PC-3 (cell line): ENCODE measurements around the gene CHRNA7. TPM values are rescaled to one million over a fixed set of nuclear protein-coding genes. Genes with fewer than 3 reads are reported as not detected.

Source experiments
- ATAC-seq: fragments of 200-7000 bp; cut with Tn5 transposase; 2 replicates; pipeline ENCODE4 v1.9.1; 2020; ENCODE audit warnings: mild to moderate bottlenecking, moderate library complexity
- BruUV-seq: library from RNA; stranded (reverse); fragments of 400-500 nt; replicated peaks from 2 replicates; lab custom pipeline; 2021; lab: Mats Ljungman, UMichigan
- CTCF ChIA-PET: fragments of 300-600 bp; sonication (Branson Sonifier 250); formaldehyde crosslinking; loops from one replicate; lab custom pipeline; 2022; ENCODE audit warnings: antibody characterized with exemption; lab: Charles Lee
- POLR2A ChIA-PET: fragments of 300-600 bp; sonication (Branson Sonifier 250); formaldehyde crosslinking; loops from one replicate; lab custom pipeline; 2022; ENCODE audit warnings: antibody characterized with exemption; ENCODE audit not compliant: unreplicated experiment; lab: Charles Lee
- DNase-seq: peaks from one replicate; pipeline ENCODE4 v3.0.0-alpha.2; 2015
- H2AFZ ChIP-seq: fragments of 300-600 bp; sonication (generic); 2 replicates; pipeline ENCODE4 v1.6.0; 2016; ENCODE audit warnings: antibody characterized with exemption, low read length
- H3F3A ChIP-seq: fragments of 300-600 bp; sonication (generic); one replicate; pipeline ENCODE4 v1.6.0; 2017; ENCODE audit warnings: antibody characterized with exemption, low read length, control low read depth, mild to moderate bottlenecking; ENCODE audit not compliant: unreplicated experiment
- H3K27ac ChIP-seq: fragments of 300-600 bp; sonication (generic); 2 replicates; pipeline ENCODE4 v1.5.1; 2016; ENCODE audit warnings: mild to moderate bottlenecking, low read length
- H3K27me3 ChIP-seq: fragments of 300-600 bp; sonication (generic); 2 replicates; pipeline ENCODE4 v1.6.1; 2016; ENCODE audit warnings: low read length, mixed read lengths
- H3K36me3 ChIP-seq: fragments of 300-600 bp; sonication (generic); 2 replicates; pipeline ENCODE4 v1.6.1; 2016; ENCODE audit warnings: low read depth, mixed run types, low read length, mixed read lengths
- H3K4me1 ChIP-seq: fragments of 300-600 bp; sonication (generic); 2 replicates; pipeline ENCODE4 v1.5.1; 2016; ENCODE audit warnings: low read length; ENCODE audit not compliant: insufficient read depth
- H3K4me2 ChIP-seq: fragments of 300-600 bp; sonication (generic); 2 replicates; pipeline ENCODE4 v1.6.0; 2016; ENCODE audit warnings: low read length
- H3K4me3 ChIP-seq: fragments of 300-600 bp; sonication (generic); 2 replicates; pipeline ENCODE4 v1.5.1; 2016; ENCODE audit warnings: mild to moderate bottlenecking, low read length, mixed read lengths
- H3K79me2 ChIP-seq: fragments of 300-600 bp; sonication (generic); 2 replicates; pipeline ENCODE4 v1.6.1; 2017; ENCODE audit warnings: low read length, mixed read lengths
- H3K9ac ChIP-seq: fragments of 300-600 bp; sonication (generic); 2 replicates; pipeline ENCODE4 v1.6.0; 2016; ENCODE audit warnings: mild to moderate bottlenecking, low read length
- H3K9me2 ChIP-seq: fragments of 300-600 bp; sonication (generic); replicated peaks from 2 replicates; pipeline ENCODE4 v1.6.1; 2016; ENCODE audit warnings: mixed run types, low read length, mixed read lengths
- H3K9me3 ChIP-seq: fragments of 300-600 bp; sonication (generic); 2 replicates; pipeline ENCODE4 v1.6.1; 2016; ENCODE audit warnings: low read length, mixed read lengths
- H4K20me1 ChIP-seq: fragments of 300-600 bp; sonication (generic); 2 replicates; pipeline ENCODE4 v1.6.1; 2016; ENCODE audit warnings: low read length, mixed read lengths
- EZH2 ChIP-seq: fragments of 300-600 bp; sonication (generic); IDR thresholded peaks from one replicate; pipeline ENCODE4 v1.6.1; 2017; ENCODE audit warnings: antibody characterized with exemption, mild to moderate bottlenecking, low read length; ENCODE audit not compliant: unreplicated experiment
- EZH2phosphoT487 ChIP-seq: fragments of 300-600 bp; sonication (generic); IDR thresholded peaks from 2 replicates; pipeline ENCODE4 v1.6.1; 2018; ENCODE audit warnings: mild to moderate bottlenecking, antibody characterized with exemption, low read length, borderline replicate concordance
- intact Hi-C: fragments of 100-400 bp; cut with micrococcal nuclease; formaldehyde crosslinking; loops from 2 replicates; pipeline ENCODE4 v1.9.0; 2023
- total RNA-seq: library from RNA; depleted of rRNA; stranded (reverse); fragments of >200 nt; gene quantifications from 2 replicates; pipeline ENCODE4 v1.2.3, GENCODE V29; 2014
- TF ChIP-seq, protein P1 (sequence below): fragments of 300-600 bp; sonication (generic); conservative IDR thresholded peaks from 2 replicates; pipeline ENCODE4 v1.5.1; 2017; ENCODE audit warnings: antibody characterized with exemption, low read depth, mild to moderate bottlenecking, low read length

The CHRNA7 gene
- total RNA-seq, 1 experiment from 2014 or later: 0.73 TPM

DNA sequence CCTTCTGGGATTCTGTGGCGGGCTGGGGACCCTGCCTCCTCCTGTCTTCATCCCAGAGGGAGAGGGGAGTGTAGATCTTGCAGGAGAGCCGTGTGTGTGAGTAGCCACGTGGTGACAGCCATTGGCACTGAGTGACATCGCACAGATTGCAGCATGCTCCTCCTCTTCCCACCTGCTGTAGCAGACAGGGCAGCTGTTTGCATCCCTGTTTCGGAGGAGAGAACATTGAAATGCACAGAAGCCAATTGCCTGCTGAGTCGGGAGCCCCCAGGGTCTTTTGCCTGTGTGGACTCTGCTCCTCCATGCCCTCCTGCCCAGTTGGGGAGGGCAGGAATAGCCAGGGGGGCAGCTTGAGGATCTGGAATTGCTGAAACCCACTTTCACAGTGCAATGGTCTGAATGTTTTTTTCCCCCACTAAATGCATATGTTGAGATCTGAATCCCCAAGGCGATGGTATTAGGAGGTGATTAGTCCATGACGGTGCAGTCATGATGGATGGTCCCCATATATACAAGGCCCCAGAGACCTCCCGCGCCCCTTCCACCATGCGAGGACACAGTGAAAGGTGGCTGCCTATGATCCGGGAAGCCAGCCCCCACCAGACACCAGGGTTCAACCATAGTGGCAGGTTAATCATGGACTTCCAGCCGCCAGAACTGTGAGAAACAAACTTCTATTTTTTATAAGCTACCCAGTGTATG lies 66.8 kb downstream of the CHRNA7 start:
- Histone ChIP-seq H3K27me3 (peaks cover 75% of the 10 kb centered on the region), H3F3A (no peaks in the 10 kb centered on the region), H3K27ac (no peak overlapping the region), H3K9ac (no peak overlapping the region), H3K79me2 (no peaks in the 10 kb centered on the region), H4K20me1 (no peaks in the 10 kb centered on the region), H3K4me3 (no peak overlapping the region), H3K36me3 (no peaks in the 10 kb centered on the region), H3K4me2 (no peak overlapping the region), H3K9me2 (no peaks in the 10 kb centered on the region), H3K4me1 (no peaks in the 10 kb centered on the region), H2AFZ (no peak overlapping the region), H3K9me3 (no peaks in the 10 kb centered on the region)
- POLR2A ChIA-PET: no interaction called here
- intact Hi-C loops: no loop called here
- CTCF ChIA-PET: no interaction called here
- DNase-seq: no peak
- no peak for ATAC-seq
- TF ChIP-seq EZH2phosphoT487 (no peak), EZH2 (no peak)
- TF ChIP-seq, protein P1, sequence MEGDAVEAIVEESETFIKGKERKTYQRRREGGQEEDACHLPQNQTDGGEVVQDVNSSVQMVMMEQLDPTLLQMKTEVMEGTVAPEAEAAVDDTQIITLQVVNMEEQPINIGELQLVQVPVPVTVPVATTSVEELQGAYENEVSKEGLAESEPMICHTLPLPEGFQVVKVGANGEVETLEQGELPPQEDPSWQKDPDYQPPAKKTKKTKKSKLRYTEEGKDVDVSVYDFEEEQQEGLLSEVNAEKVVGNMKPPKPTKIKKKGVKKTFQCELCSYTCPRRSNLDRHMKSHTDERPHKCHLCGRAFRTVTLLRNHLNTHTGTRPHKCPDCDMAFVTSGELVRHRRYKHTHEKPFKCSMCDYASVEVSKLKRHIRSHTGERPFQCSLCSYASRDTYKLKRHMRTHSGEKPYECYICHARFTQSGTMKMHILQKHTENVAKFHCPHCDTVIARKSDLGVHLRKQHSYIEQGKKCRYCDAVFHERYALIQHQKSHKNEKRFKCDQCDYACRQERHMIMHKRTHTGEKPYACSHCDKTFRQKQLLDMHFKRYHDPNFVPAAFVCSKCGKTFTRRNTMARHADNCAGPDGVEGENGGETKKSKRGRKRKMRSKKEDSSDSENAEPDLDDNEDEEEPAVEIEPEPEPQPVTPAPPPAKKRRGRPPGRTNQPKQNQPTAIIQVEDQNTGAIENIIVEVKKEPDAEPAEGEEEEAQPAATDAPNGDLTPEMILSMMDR: no peak
- BruUV-seq: no TSS peak

DNA sequence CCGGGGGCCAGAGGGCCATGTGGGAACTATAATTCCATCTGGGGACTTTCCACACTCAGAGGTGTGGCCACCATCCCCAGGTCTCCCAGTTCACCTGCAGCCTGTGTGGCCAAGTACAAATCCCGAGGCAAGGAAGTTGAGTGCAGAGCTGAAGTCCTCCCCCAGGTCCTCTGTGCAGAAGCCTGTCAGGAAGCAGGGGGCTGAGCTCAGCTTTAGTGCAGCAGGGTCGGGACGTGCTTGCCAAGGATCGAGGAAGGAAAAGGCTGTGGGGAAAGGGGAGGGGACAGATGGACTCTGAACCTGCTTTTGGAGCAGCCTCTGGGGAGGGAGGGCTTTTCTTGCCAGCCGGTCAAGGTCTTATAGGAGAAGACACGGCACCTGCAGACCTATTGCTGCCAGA lies 67.7 kb downstream of the CHRNA7 start:
- TF ChIP-seq EZH2phosphoT487 (no peak), EZH2 (no peak)
- TF ChIP-seq, protein P1: no peak
- ATAC-seq: no peak
- no peak overlapping the region for H3K4me3 ChIP-seq
- H3K9me2 ChIP-seq: no peaks in the 10 kb centered on the region
- no peak for DNase-seq
- no peaks in the 10 kb centered on the region for H3K79me2 ChIP-seq
- no peak overlapping the region for H2AFZ ChIP-seq
- peaks cover 74% of the 10 kb centered on the region for H3K27me3 ChIP-seq
- ChIA-PET POLR2A (no interaction called here), CTCF (no interaction called here)
- no peaks in the 10 kb centered on the region for H3K9me3 ChIP-seq
- H3K27ac ChIP-seq: no peak overlapping the region
- H3K36me3 ChIP-seq: no peaks in the 10 kb centered on the region
- no TSS peak for BruUV-seq
- H3F3A ChIP-seq: no peaks in the 10 kb centered on the region
- no peak overlapping the region for H3K4me2 ChIP-seq
- H3K9ac ChIP-seq: no peak overlapping the region
- H4K20me1 ChIP-seq: no peaks in the 10 kb centered on the region
- intact Hi-C loops: no loop called here
- no peaks in the 10 kb centered on the region for H3K4me1 ChIP-seq

DNA sequence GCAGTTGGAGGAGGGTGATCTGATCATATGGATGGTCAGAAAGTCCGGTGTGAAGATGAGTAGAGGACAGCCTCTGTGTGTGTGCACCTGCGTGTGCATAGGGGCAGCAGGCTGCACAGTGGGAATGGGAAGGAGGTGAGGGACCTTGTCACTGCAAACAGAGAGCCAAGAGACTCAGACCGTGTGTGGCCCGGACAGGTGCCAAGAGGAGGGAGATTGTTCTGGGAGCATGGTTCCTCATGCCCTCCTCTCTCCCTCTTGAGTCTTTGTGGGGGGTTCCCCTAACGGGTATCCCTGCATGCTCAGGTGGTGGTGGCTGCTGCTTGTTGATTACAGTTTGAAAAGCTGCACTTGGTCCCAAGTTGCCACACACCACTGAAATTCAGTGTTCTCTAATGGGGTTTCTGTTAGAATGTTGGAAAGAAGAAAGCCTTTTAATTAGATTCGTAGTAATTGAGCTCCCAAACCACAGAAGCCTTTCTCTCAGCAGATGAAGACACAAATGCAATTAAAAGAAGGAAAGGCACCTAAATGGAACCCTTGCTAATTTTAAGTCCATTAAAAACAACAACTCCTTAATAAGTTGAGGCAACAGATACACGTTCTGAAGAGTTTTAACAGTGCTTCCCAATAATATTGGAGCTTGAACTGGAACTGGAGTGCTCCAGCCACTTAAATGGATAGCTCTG lies 68.9 kb downstream of the CHRNA7 start:
- no TSS peak for BruUV-seq
- no peak overlapping the region for H3K27ac ChIP-seq
- H2AFZ ChIP-seq: no peak overlapping the region
- no peaks in the 10 kb centered on the region for H4K20me1 ChIP-seq
- ATAC-seq (no peak), DNase-seq (no peak)
- intact Hi-C loops: no loop called here
- no peaks in the 10 kb centered on the region for H3F3A ChIP-seq
- TF ChIP-seq EZH2 (no peak), EZH2phosphoT487 (no peak)
- TF ChIP-seq, protein P1: no peak
- H3K36me3 ChIP-seq: no peaks in the 10 kb centered on the region
- CTCF ChIA-PET: no interaction called here
- H3K9ac ChIP-seq: no peak overlapping the region
- H3K4me3 ChIP-seq: no peak overlapping the region
- H3K9me2 ChIP-seq: no peaks in the 10 kb centered on the region
- POLR2A ChIA-PET: no interaction called here
- no peaks in the 10 kb centered on the region for H3K9me3 ChIP-seq
- H3K4me1 ChIP-seq: no peaks in the 10 kb centered on the region
- H3K27me3 ChIP-seq: peaks cover 63% of the 10 kb centered on the region
- H3K79me2 ChIP-seq: no peaks in the 10 kb centered on the region
- no peak overlapping the region for H3K4me2 ChIP-seq
